GM21619 (cell line): ENCODE measurements around the gene RNF181.
"Not testable (repeated sequence)": the region's sequence is repeated elsewhere in the genome, so short reads cannot be mapped to it uniquely, and the experiment has no call there.

Experiments used
- ATAC-seq: cut with Tn5 transposase; IDR thresholded peaks from one replicate; pipeline ENCODE4 v1.9.1; 2021; ENCODE audit not compliant: unreplicated experiment

The RNF181 gene

GRCh38 chr2:85611705-85612587 is 16.4 kb downstream of the RNF181 start, which contains the start of gene C2orf68:
Gene C2orf68, minus strand, starts transcription at chr2:85612066. Its CDS starts 82 bp downstream, at chr2:85611984.
- ATAC-seq, result peak; percentile 69

GRCh38 chr2:85613717-85614515 is 18.4 kb downstream of the RNF181 start:
- no peak for ATAC-seq

- ATAC-seq, result not testable (repeated sequence)
Observed at GRCh38 chr2:85614757-85615156, 19.2 kb downstream of the RNF181 start.

- ATAC-seq, result no peak
Observed at GRCh38 chr2:85615413-85615728, 19.8 kb downstream of the RNF181 start.

- not testable (repeated sequence) for ATAC-seq
Observed at GRCh38 chr2:85617723-85618122, 22.2 kb downstream of the RNF181 start.

- no peak for ATAC-seq
Observed at GRCh38 chr2:85619617-85620016, 24.1 kb downstream of the RNF181 start.

- ATAC-seq, result no peak
Observed at GRCh38 chr2:85621338-85621737, 25.8 kb downstream of the RNF181 start.

- no peak for ATAC-seq
Observed at GRCh38 chr2:85623991-85624390, 28.4 kb downstream of the RNF181 start.

GRCh38 chr2:85628658-85629057 is 33.1 kb downstream of the RNF181 start:
- peak; percentile 57 for ATAC-seq

- ATAC-seq, result no peak
Observed at GRCh38 chr2:85631316-85631715, 35.8 kb downstream of the RNF181 start.

GRCh38 chr2:85635011-85635410 is 39.5 kb downstream of the RNF181 start:
- ATAC-seq, result no peak

- no peak for ATAC-seq
Observed at GRCh38 chr2:85635636-85636035, 40.1 kb downstream of the RNF181 start.

GRCh38 chr2:85642725-85643124 is 47.2 kb downstream of the RNF181 start:
- ATAC-seq, result peak; percentile 64

GRCh38 chr2:85644909-85645308 is 49.4 kb downstream of the RNF181 start:
- ATAC-seq, result no peak

GRCh38 chr2:85646166-85646565 is 50.6 kb downstream of the RNF181 start:
- ATAC-seq, result no peak
